Spleen (tissue), 13 donors: ENCODE data around the gene KLHL28. TPM values are rescaled to one million over a fixed set of nuclear protein-coding genes. Genes with fewer than 3 reads are reported as not detected.
A peak's percentile ranks its signal among the peaks of the same experiment; 100 is the strongest.

Experiments used
- DNase-seq: peaks from one replicate; pipeline ENCODE4 v3.0.0-alpha.2; 2020
- H3K27ac ChIP-seq, 8 donors: fragments of 200-600 bp; sonication (generic) in 7 of 8; 1 replicate in 4 of 8; 2 replicates in 4 of 8; pipeline versions ENCODE4 v1.5.0 to v1.8.0; 2016 to 2021; ENCODE audit warnings: inconsistent platforms in 4 of 8, mild to moderate bottlenecking in 4 of 8, moderate library complexity in 1 of 8
- H3K27me3 ChIP-seq, 7 donors: fragments of 200-600 bp; sonication (generic) in 6 of 7; replicated peaks in 1 of 7; 1 replicate in 4 of 7; 2 replicates in 3 of 7; pipeline versions ENCODE4 v1.5.0 to v1.8.0; 2016 to 2021; ENCODE audit warnings: inconsistent platforms in 3 of 7, mild to moderate bottlenecking in 1 of 7
- H3K36me3 ChIP-seq, 6 donors: fragments of 200-600 bp; sonication (generic) in 5 of 6; 1 replicate in 4 of 6; 2 replicates in 2 of 6; pipeline versions ENCODE4 v1.5.0 to v1.8.0; 2016 to 2021; ENCODE audit warnings: inconsistent platforms in 2 of 6
- H3K4me1 ChIP-seq, 6 donors: fragments of 200-600 bp; sonication (generic) in 5 of 6; 1 replicate in 3 of 6; 2 replicates in 3 of 6; pipeline versions ENCODE4 v1.5.0 to v1.8.0; 2016 to 2021; ENCODE audit warnings: inconsistent platforms in 3 of 6
- H3K4me3 ChIP-seq, 8 donors: fragments of 200-600 bp; sonication (generic) in 7 of 8; 1 replicate in 4 of 8; 2 replicates in 4 of 8; pipeline versions ENCODE4 v1.5.0 to v1.8.0; 2016 to 2021; ENCODE audit warnings: inconsistent platforms in 4 of 8, mild to moderate bottlenecking in 4 of 8, moderate library complexity in 2 of 8
- H3K9me3 ChIP-seq, 8 donors: fragments of 200-600 bp; sonication (generic) in 7 of 8; 1 replicate in 4 of 8; 2 replicates in 4 of 8; pipeline versions ENCODE4 v1.5.0 to v1.8.0; 2016 to 2021; ENCODE audit warnings: inconsistent platforms in 4 of 8
- POLR2A ChIP-seq, 3 donors: fragments of 450-650 bp; IDR thresholded peaks; one replicate each; pipeline ENCODE4 v1.5.1; 2017; ENCODE audit warnings: antibody characterized with exemption in 3 of 3, mild to moderate bottlenecking in 1 of 3
- POLR2AphosphoS5 ChIP-seq, 3 donors: sonication (generic); formaldehyde crosslinking; IDR thresholded peaks; one replicate each; pipeline ENCODE4 v1.5.1; 2017; ENCODE audit warnings: antibody characterized with exemption in 3 of 3
- WGBS, 5 donors: extraction: QIAGEN DNeasy Blood & Tissue Kit in 3 of 5; methylation state at CpG; one replicate each; pipeline versions ENCODE4 v1.1.5 to v1.1.7; 2013 to 2018; 5-methylcytosine and 5-hydroxymethylcytosine counted together
- intact Hi-C: fragments of 100-400 bp; cut with DNase I; formaldehyde crosslinking; loops from one replicate; pipeline ENCODE4 v1.15.0; 2023; ENCODE audit warnings: low total_unique reads
- long read RNA-seq, 2 donors: transcript quantifications; one replicate each; lab custom pipeline, GENCODE V29; 2026
- polyA plus RNA-seq, 3 donors: library from polyadenylated mRNA; stranded (reverse); fragments of 200-250 nt; gene quantifications; one replicate each; pipeline ENCODE4 v1.2.1, GENCODE V29; 2013
- total RNA-seq, 7 donors: library from RNA; depleted of rRNA in 3 of 7; stranded (reverse); fragments of >200 nt in 3 of 7; fragmentation: NEBNext Ultra II Directional in 4 of 7; extraction: Animal tissue kit (Norgen Biotek cat#: 25700) in 4 of 7; gene quantifications; one replicate each; pipeline versions ENCODE4 v1.1.0 to v1.2.1, GENCODE V29; 2016 to 2021
- TF ChIP-seq, protein P1 (sequence below), 11 experiments: fragments of 200-600 bp in 7 of 11; fragments of 450-650 bp in 4 of 11; sonication (generic) in 4 of 11; IDR thresholded peaks in 8 of 11; conservative IDR thresholded peaks in 3 of 11; 1 replicate in 7 of 11; 2 replicates in 4 of 11; pipeline versions ENCODE4 v1.4.0 to v1.8.0; 2016 to 2021; ENCODE audit warnings: antibody characterized with exemption in 11 of 11, inconsistent platforms in 4 of 11, mild to moderate bottlenecking in 1 of 11
- donor health status: healthy with polysubstance abuse.
- donor health status: DM: no; HTN: no; CAD: no; lungs with moderate emphysema.
- donor health status: DM: no; HTN: no; CAD: no.
- donor health status: Bipolar disorder and iron deficiency.
- donor health status: healthy.
- donor health status: DM: no; HTN: no; CAD: no.
- donor health status: DM: yes; HTN: yes; CAD: no.

The KLHL28 gene, protein sequence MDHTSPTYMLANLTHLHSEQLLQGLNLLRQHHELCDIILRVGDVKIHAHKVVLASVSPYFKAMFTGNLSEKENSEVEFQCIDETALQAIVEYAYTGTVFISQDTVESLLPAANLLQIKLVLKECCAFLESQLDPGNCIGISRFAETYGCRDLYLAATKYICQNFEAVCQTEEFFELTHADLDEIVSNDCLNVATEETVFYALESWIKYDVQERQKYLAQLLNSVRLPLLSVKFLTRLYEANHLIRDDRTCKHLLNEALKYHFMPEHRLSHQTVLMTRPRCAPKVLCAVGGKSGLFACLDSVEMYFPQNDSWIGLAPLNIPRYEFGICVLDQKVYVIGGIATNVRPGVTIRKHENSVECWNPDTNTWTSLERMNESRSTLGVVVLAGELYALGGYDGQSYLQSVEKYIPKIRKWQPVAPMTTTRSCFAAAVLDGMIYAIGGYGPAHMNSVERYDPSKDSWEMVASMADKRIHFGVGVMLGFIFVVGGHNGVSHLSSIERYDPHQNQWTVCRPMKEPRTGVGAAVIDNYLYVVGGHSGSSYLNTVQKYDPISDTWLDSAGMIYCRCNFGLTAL
- 10 to 100 TPM; 10.9 to 21.5 (median 18.3) TPM for total RNA-seq
- polyA plus RNA-seq: 1 to 10 TPM; 2.1 to 2.9 (median 2.9) TPM
- long read RNA-seq, donor 1, full-length matches to known transcripts: 1 of 1 reads
- long read RNA-seq, donor 1, partial matches to known transcripts: 0 of 1 reads
- long read RNA-seq, donor 1, other reads (novel, unspliced or antisense): 0 of 1 reads
- long read RNA-seq, donor 2, partial matches to known transcripts: 14 of 14 reads
- long read RNA-seq, donor 2, other reads (novel, unspliced or antisense): 0 of 14 reads

DNA sequence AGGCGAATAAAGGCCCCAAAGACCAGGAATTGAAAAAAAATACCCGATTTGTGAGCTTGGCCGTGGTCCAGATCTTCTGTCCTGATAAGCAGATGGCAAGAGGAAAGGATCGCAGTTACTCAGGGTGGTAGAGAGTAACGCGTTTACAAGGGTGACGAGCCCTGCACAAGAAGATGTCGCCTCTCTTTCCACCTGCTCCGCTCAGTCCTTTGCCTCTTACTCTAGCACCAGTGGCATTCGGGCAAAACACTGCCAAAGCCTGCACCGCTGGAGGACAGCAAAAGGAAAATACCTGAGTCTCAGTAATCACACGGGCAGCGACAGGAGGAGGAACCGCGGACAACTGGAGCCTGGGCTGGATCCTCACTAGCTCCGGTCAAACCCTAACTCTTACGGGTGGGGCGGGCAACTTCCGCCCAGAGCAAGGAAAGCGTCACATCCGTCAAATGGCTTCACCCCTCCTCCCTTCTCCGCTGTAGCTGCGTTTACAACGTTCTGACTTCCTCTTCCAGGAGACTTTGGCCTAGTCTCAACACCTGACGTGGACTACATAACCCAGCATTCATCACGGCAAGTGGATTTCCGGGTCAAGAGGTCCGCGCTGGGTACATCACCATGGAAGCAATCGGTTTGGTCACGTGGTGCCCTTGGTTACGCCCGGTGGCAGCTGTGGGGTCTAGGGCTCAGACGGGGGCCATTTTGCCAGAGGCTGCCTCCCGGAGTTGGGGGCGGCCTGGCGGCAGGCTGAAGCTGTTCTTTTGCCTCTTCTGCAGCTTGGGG lies at the start of gene KLHL28, which contains the start of gene TOGARAM1:
Gene KLHL28 (minus strand): TSS at position 394 of the 780 bp plus-strand sequence. CDS start 16,019 bp downstream, outside the sequence.
Gene TOGARAM1 (plus strand): TSS at position 637 of the 780 bp plus-strand sequence. CDS start 232 bp downstream, outside the sequence.
- 0 to 2% (median 0%) methylated on average over 33 to 37 of the region's 37 CpGs for WGBS, 5 donors

DNA sequence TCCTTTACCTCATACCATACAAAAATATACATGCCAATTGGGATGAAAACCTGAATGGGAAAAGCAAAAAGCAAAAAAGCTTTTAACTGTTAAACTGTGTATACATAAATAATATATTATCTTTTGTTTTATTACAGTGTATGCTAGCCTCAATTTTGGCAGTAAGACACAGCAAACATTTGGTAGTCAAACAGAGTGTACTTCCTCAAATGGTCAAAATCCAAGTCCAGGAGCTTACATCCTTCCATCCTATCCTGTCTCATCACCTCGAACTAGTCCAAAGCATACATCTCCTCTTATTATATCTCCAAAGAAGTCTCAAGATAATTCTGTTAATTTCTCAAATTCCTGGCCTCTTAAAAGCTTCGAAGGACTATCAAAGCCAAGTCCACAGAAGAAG lies 42.2 kb upstream of the KLHL28 start:
- 89 to 96% (median 94%) methylated on average over 2 of the region's 2 CpGs for WGBS, 5 donors
- H3K27me3 ChIP-seq: no peaks in the 10 kb centered on the region
- DNase-seq: no peak
- intact Hi-C loops: no loop called here
- no peaks in the 10 kb centered on the region for H3K4me1 ChIP-seq
- no peak overlapping the region for H3K27ac ChIP-seq
- TF ChIP-seq, protein P1, sequence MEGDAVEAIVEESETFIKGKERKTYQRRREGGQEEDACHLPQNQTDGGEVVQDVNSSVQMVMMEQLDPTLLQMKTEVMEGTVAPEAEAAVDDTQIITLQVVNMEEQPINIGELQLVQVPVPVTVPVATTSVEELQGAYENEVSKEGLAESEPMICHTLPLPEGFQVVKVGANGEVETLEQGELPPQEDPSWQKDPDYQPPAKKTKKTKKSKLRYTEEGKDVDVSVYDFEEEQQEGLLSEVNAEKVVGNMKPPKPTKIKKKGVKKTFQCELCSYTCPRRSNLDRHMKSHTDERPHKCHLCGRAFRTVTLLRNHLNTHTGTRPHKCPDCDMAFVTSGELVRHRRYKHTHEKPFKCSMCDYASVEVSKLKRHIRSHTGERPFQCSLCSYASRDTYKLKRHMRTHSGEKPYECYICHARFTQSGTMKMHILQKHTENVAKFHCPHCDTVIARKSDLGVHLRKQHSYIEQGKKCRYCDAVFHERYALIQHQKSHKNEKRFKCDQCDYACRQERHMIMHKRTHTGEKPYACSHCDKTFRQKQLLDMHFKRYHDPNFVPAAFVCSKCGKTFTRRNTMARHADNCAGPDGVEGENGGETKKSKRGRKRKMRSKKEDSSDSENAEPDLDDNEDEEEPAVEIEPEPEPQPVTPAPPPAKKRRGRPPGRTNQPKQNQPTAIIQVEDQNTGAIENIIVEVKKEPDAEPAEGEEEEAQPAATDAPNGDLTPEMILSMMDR (IDR thresholded peaks at IDR 0.05 in 8 of 11, conservative IDR thresholded peaks at IDR 0.05 in 3 of 11): no peak
- TF ChIP-seq POLR2A (IDR thresholded peaks at IDR 0.05): no peak
- no peak for TF ChIP-seq POLR2AphosphoS5 (IDR thresholded peaks at IDR 0.05)
- no peaks in the 10 kb centered on the region for H3K9me3 ChIP-seq
- peaks cover 0 to 60% (median 17%) of the 10 kb centered on the region in 6 donors for H3K36me3 ChIP-seq
- H3K4me3 ChIP-seq: no peak overlapping the region

More for the DNA sequence above, at the start of gene KLHL28, which contains the start of gene TOGARAM1:
- peak; percentile 98 for DNase-seq
- peaks cover 30 to 90% (median 77%) of the 10 kb centered on the region in 6 donors for H3K4me1 ChIP-seq
- H3K4me3 ChIP-seq: peak within 1 kb of the TSS; percentile 70 to 97 (median 90)
- H3K36me3 ChIP-seq: peaks cover 0 to 3% (median 0%) of the 10 kb centered on the region in 6 donors
- no peaks in the 10 kb centered on the region for H3K27me3 ChIP-seq
- peaks cover 0 to 12% (median 4%) of the 10 kb centered on the region in 8 donors for H3K9me3 ChIP-seq
- intact Hi-C loops: loop anchor here (5.0 kb wide), 1 partner anchor 64 kb away; a partner anchor contains a TSS
- TF ChIP-seq POLR2AphosphoS5 (IDR thresholded peaks at IDR 0.05) (peak; percentile 88 to 97 (median 97)), POLR2A (IDR thresholded peaks at IDR 0.05) (peak in 2 of 3 donors; percentile 50 to 89)
- TF ChIP-seq, protein P1 (IDR thresholded peaks at IDR 0.05 in 8 of 11, conservative IDR thresholded peaks at IDR 0.05 in 3 of 11): peak in 2 of 11 experiments; percentile 16 to 21
- H3K27ac ChIP-seq: peak within 1 kb of the TSS; percentile 80 to 96 (median 93)

DNA sequence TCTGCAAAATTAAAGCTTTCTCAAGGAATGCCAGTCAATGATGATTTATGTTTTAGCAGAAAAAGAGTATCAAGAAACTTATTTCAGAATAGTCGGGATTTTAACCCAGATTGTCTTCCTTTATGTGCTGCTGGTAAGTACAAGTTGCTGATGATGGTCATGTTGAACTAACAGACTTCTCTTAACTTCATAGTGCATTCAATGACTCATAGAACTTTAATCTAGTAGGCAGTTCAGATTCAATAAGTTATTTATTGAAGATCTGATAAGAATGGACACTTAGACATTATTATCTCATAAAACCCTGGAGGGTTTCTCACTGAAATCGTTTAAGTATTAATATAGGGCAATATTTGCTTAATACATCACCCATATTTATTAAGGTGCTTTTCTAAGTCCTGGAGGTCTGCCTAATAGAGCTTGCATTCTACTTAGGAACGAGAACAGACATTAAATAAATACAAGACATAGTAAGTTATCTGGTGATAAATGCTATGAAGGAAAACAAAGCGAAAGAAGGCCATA lies 34.1 kb upstream of the KLHL28 start:
- Histone ChIP-seq H3K27me3 (no peaks in the 10 kb centered on the region), H3K4me3 (no peak overlapping the region), H3K9me3 (no peaks in the 10 kb centered on the region), H3K36me3 (peaks cover 0 to 44% (median 16%) of the 10 kb centered on the region in 6 donors), H3K27ac (no peak overlapping the region), H3K4me1 (no peaks in the 10 kb centered on the region)
- intact Hi-C loops: no loop called here
- 91 to 97% (median 94%) methylated on average over 4 of the region's 4 CpGs for WGBS, 5 donors
- TF ChIP-seq, protein P1 (IDR thresholded peaks at IDR 0.05 in 8 of 11, conservative IDR thresholded peaks at IDR 0.05 in 3 of 11): no peak
- TF ChIP-seq POLR2AphosphoS5 (IDR thresholded peaks at IDR 0.05) (no peak), POLR2A (IDR thresholded peaks at IDR 0.05) (no peak)
- DNase-seq: no peak
